ENCODE measurements around the gene SMARCD1.

SMARCD1 gene

DNA sequence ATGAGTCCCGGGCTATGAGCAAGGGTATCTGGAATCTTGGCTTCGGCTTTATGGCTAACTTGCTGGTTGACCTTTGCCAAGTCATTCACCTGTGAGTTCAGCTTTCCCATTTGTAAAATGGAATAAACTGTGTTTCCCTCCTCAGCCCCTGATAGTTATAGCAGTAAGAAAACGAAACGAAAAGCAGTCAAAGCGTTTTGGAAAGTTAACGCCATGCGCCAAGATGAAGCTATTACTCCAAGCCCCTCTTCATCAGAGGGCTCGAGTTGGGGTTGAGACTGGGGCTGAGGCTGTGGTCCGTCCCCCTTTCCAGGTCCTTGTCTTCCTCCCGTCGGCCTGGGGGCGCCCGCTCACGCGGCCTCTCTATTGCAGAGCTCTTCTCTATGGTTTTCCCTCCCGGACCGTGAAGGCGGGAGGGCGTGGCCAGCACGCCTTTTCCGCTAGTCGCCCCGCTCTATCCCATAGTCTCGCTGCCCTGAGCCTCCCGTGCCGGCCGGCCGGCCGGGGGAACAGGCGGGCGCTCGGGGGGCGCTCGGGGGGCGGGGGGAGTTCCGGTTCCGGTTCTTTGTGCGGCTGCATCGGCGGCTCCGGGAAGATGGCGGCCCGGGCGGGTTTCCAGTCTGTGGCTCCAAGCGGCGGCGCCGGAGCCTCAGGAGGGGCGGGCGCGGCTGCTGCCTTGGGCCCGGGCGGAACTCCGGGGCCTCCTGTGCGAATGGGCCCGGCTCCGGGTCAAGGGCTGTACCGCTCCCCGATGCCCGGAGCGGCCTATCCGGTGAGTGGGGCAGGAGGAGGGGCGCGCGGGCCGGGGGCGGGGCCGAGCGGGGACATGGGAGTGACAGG is at the start of gene SMARCD1:
Gene SMARCD1, plus strand, starts transcription at position 568 of the 840 bp plus-strand sequence. Its CDS starts 28 bp downstream, at position 596.
- peak; percentile 82 for DNase-seq (ENCODE audit: low read depth)

DNA sequence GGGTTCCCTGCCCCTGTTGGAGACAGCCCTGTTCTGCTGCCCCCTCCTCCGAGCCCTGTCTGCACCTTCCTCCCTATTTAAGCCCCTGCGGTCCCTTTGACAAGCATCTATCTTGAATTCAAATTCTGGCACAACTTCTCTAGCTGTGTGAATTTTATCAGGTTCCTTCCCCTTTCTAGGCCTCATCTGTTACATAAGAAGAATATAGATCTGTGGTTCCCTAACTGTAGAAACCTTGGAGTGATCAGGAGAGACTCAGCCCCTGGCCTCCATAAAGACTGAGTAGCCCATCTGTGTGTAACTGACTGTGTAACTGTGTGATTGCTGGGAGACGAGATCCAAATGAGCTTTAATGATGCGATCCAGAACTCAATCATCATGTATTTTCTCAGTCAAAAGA is 46.8 kb upstream of the SMARCD1 start:
- DNase-seq (ENCODE audit: low read depth) = no peak

DNA sequence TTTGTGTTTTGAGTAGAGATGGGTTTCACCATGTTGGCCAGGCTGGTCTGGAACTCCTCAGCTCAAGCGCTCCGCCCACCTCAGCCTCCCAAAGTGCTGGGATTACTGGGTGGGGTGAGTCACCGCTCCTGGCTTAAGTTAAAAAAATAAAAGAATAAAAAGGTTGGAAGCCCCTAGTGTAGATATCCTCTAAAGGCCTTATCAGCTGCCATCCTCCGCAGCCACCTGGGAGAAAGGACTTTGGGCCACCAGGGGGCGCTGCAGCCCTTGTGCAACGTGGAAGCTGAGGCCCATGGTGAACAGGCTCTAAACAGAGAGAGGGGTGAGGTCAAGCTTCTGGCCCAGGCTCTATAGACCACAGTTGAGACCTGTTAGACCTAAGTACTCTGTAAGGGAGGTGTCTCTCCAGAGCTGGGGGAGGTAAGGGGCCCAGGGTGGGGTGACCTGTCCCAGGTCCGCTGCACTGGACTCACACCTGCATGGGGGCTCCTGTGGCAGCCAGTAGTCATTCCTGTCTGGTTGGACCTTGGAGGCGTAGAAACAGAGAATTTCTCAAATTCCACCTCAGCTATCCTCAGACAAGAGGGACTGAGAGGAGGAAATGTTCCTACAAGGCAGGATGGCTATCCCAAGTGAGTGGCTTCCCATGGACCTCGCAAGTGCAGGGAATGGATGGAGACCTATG is 45.8 kb upstream of the SMARCD1 start:
- peak; percentile 71 for DNase-seq (ENCODE audit: low read depth)

DNA sequence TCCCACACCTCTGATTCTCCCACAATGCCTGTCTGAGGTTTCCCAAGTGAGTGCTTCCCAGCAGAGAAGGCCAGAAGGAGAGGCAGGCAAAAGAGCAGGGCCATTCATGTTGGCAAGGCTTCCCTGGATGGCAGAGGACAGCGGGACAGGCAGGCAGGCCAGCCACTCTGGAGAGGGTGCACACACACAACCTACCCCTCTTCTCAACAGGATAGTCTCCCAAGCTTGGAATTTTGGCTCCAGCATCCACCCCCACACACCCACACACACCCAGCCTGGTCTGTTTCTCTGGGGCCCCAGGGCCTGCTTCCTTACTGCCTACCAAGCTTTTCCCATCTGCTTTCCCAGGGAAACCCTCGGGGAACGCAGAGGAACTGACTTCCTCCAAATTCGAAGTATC is 44.5 kb upstream of the SMARCD1 start:
- no peak for DNase-seq (ENCODE audit: low read depth)

DNA sequence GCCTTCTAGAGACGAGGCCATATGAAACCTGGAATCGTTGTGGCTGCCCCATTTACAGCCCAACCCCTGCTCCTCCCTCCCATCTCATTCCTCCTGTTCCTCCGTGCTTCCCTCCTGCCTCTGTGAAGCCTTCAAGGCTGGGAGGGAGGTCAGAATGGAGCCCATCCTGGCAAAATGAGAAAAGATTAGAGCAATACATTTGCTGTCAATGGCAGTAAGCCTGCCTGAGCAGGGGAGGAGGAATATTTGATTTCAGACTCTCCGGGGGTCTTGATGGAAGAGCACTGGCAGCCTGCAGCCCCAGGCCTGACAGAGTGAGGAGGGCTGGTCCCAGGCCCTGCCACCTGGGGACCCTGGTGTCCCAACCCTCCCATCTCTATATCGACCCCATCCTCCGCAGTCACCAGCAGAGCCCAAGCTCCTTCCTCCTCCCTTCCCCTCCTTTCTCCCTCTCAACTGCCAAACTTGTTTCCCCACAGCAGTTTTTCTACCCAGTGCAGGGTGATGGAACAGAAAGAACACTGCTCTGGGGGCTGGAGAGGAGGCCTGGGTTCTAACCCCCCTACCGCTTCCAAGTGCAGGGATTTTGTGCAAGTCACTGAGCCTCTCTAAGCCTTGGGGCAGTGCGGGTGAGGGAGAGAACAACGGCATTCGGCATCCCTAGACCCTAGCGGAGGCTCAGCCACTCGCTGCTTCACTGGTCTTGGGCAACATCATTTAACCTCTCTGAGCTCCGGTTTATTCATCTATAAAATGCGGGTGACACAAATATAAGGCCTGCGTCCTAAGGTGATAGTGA is 43.9 kb upstream of the SMARCD1 start:
- DNase-seq (ENCODE audit: low read depth) = no peak

DNA sequence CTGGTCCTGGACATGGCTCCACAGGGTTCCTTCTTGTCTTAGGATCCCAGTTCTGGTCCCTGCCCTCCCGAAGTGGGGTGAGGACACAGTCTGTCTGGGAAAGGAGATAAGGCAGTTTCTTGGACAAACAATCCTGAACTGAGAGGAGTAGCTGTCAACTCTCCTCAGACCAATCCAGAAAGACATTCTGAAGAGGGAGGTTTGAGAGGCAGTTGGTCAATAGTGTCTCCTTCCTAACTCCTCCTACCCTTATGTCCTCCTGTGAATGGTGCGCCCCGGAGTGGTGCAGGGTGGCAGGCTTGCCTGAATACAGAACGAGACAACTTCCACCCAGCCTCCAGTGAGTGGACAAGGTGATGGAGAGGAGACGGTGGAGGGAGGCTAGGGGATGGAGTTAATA is 43.2 kb upstream of the SMARCD1 start:
- DNase-seq (ENCODE audit: low read depth) = no peak

DNA sequence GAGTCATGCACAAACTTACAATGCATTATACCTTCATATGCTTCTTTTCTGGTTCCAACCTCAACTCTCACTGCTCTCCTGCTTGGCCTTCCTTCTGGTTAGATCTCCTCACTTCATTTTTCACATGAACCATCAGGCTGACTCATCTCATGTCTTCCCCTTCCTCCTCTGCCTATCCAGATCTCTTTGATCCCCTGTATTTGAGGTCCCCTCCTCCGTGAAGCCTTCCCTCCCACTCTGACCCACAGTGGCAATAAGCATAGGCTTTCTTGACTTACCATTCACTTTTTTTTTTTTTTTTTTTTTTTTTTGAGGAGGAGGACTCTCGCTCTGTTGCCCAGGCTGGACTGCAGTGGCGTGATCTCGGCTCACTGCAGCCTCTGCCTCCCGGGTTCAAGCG is 42.4 kb upstream of the SMARCD1 start:
- no peak for DNase-seq (ENCODE audit: low read depth)

DNA sequence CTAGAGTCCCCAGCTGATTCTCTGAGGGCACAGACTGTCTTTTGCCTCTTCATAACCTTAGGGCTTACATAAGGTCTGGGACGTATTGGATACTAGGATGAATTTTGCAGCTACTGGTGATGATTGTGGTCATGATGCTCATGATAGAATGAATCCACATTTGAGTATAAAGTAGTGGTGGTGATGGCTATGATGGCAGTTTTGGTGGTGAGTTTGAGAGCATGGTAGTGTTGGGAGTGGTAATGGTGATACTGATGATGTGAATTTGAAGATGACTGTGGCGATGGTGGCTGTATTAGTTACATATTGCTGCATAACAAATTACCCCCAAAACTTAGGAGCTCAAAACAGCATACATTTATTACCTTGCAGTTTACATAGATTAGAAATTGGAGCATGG is 41.8 kb upstream of the SMARCD1 start:
- no peak for DNase-seq (ENCODE audit: low read depth)

DNA sequence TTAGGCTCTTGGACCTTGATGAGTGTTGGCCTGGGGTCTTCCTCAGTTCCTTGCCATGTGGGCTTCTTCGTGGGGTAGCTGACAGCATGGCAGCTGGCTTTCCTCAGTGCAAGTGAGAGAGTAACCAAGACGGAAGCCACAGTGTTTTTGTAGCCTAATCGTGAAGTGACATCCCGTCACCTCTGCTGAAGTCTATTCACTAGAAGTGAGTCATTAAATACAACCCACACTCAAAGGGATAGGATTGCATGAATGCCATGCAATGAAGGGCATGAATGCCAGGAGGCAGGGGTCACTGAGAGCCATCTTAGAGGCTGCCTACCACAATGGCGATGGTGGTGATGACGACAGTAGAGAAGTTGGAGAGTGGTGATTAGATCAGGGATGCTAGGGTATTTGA is 41.3 kb upstream of the SMARCD1 start:
- DNase-seq (ENCODE audit: low read depth) = no peak

DNA sequence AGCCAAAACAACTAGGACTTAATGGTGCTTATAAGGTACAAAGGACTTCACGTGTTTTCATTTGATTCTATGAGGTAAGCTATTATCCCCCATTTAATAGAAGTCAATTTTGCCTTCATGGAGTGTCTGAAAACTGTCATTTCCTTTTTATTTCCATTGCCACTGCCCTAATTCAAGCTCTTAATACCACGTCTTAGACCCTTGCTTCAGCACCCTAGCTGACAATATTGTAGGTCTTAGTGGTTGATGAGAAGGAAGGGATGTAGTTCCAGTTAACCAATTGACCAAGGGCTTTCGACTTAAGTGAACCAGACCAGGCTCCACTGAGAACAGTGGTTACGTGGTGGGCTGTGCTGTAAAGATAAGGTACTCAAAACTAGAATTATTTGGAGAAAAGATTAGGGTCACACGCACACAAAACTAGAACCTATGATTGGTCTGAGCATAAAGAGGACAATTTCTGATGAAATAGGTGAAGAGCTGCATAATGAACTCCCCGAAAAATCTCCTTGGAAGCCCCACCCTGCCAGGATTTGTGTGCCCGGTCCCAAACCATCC is 37.4 kb upstream of the SMARCD1 start:
- no peak for DNase-seq (ENCODE audit: low read depth)

DNA sequence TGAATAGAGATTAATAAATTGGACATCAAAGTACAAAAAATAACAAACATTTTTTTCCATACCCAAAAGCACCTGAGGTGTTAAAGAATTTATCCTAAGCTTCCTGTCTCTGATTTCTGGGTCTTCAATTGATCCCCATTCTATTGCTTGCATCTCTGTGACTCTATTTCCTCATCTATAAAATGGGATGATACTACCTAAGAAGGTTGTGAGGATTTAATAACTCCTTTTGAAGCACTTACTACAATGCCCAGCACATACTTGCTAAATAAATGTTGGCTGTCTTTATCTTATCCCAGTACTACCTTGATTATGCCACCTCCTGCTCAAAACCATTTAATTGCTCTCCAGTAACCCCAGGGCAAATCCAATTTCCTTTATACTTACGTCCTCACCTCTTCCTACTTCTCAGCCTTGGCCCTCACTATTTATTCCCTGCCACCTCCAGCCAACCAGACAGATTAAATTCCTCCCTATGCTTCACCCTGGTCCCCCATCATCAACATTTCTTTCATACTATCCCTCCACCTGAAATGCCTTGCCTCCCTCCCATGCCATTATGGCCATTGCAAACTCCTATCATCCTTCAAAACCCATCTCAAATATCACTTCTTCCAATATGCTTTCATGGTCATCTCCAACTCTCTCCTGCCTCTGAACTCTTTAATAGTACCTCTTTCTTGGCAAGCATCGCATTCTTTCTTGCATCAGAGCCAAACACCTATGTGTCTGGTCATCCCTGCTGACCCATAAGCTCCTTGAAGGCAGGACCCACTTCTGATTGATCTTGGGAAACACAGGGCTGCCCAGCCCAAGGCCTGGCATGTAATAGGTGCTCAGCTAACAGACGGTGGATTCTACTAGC is 35.7 kb upstream of the SMARCD1 start:
- DNase-seq (ENCODE audit: low read depth) = no peak

DNA sequence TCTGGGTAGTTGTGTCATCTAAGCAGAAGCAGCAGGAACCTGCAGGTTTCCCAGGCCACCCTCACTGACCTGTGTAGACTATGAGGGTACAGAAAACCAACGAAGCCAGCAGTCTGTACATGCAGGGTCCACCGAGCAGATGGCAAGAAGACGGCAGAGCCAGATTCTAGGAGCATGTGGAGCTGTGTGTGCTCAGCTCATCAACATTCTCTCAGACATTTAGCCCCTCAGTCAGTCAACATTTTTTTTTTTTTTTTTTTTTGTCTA is 35.1 kb upstream of the SMARCD1 start:
- no peak for DNase-seq (ENCODE audit: low read depth)

DNA sequence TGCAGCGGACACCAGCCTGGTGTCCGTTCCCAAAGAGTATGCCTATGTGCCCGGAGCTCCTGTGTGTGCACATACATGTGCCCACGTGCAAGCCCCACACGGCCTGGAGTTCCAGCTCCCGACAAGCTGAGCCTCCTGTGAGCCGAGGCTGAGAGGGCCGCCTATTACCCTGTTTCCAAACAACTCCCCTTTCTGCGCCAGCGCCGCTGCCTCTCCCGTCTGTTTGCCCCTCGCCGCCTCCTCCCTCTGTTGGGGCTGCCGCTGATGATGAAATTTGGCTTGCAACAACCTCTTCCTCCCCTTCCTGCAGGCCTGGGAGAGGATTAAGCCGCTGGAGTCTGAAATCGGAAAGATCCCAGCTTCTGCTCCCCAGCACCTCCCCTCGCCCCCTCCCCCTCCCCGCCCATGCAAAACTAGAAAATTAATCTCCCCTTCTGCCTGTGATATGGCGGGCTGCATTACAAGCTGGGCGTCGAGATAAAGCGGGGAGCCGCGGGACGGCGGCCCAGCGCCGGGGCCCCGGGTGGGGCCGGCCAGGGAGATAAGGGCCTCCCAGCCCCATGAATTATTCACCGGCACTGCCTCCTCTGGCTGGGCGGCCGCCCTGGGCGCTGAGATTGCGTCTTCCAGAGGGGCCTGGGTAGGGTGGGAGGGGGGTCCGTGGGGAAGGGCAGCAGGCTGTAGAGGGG is 34.6 kb upstream of the SMARCD1 start:
- no peak for DNase-seq (ENCODE audit: low read depth)

DNA sequence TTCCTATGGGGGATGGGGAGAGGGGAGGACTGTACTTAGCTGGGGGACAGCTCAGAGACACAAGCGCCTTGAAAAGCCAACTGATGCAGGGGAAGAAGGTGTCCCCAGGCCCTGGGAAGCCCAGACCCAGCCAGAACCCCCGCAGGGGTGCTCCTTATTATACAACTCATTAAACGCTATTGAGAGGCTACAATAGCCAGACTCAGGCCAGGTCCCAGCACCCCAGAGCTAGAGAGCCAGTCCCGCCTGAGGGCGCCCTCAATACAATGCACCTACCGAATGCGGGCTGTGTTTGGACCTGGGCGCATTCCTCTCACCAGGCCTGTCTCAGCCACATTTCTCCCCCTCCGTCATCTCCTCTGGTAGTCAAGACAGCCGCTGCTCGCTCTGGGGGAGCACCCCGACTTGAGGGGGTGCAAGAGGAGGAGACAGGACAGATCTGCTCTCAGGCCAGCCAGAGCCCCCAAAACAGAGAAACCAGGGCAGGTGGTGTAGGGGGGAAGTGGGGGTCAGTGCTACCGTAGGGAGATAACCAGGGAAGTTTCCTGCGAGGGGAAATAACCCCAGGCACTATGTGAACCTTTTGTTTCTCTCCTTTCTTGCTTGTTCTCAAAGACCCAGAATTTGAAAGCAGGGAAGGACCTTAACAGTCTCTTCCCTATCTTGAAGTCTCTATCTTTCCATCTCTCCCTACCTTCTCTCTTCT is 33.9 kb upstream of the SMARCD1 start:
- no peak for DNase-seq (ENCODE audit: low read depth)

DNA sequence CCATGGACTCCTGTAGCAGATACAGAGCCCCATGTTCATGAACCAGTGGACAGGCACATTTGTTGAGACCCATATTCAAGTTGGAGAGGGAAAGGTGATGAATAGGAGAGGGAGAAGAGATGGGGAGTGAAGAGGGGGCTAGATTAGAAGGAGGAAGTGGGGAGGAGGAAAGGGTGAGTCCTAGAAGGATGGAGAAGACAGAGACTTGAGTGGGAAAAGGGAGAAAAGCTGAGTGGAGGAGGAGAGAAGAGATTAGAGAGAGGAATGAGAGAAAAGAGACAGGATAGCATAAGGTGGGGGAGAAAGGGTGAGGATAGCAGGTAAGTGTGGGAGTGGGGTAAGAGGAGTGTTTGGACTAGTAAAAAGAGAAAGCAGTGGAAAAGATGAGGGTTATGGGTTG is 32.6 kb upstream of the SMARCD1 start:
- DNase-seq (ENCODE audit: low read depth) = no peak

DNA sequence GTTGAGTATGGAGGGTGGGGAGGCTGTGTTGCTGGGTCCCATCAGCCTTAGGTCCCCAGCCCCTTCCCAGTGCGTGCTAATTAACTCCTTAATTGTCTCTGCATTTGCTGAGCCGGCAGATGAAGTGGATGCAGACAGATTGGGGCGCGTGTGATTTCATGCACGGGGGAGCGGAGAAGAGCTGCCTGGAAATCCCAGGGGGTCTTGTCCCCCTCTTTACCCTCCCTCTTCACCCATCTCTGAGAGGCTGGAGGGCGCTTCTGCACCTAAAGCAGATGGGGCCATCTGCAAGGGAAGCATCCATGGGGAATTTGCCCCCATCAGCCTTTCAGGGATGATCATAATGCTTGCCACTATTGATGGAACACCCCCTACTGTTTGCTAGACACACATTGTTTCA is 32.2 kb upstream of the SMARCD1 start:
- DNase-seq (ENCODE audit: low read depth) = no peak

DNA sequence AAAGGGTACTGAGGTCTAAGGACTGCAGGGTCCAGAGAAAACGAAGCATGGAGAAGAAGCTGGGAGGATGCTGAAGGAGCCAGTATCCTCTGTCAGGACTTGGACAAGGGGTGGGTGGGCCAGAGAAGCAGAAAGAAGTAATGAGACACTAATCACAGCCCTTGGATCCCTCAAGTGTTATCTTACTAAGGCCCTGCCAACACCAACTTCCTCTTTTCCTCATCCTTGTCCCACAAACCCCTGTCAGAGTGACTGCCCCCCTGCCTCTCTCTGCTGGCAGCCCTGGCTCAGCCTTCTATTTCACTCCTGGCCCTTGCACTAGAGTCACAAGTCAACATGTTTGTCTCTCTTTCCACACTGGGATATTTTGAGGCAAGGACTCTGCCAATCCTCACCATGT is 31.6 kb upstream of the SMARCD1 start:
- DNase-seq (ENCODE audit: low read depth) = no peak

DNA sequence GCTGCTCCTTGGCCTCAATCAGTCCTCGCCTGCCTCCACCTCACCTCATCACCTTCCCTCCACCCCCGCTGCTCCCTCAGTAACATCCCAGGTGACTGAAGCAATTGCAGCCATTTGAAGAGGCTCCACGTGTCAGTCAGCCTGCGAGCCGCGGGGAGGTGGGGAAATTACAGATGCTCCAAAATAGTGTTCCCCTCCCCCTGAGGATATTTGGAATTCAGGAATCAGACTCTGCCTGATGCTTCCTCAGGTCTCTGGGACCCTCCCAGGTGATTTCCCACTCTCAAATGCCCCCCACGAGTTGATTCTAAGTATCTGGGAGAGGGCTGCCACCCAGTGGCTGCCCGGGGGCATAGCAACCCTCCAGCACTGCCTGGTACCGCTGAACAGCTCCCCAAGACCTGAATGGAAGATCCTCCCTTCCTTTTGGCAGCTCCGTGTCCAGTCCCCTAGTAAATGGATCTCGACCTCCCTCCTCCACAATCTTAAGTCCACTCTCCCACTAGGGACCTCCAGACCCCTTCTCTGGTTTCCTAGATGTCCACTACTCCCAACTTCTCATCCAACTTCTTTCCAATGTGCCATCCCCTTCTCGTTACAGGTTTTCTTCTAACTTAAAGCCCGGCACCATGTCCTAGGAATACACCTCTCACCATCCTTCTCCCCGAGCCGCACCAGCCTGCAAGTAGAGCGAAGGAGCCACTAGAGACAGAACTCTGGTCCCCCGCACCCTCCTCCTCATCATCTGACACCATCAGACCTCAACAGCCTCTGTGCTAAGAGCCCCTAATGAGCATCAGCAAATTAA is 29.1 kb upstream of the SMARCD1 start:
- DNase-seq (ENCODE audit: low read depth) = peak; percentile 34

DNA sequence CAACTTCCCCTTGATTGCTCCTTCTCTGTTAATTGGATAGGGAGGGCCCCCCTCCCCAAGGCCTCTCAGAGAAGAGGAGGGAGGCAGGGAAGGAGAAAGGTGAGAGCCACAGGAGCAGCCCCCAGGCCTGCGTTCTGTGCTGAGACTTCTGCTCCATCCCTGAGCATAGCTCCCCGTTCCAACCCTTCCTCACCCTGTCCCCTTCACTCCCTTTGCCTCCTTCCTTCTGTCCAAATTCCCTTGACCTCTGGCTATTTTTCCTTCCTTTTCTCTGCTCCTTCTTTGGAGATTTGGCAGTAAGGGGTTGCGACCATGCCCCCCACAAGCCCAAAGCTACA is 28.5 kb upstream of the SMARCD1 start:
- DNase-seq (ENCODE audit: low read depth) = no peak
